SJSA1 (cell line): ENCODE data around the gene LSM12. TPM values are rescaled to one million over a fixed set of nuclear protein-coding genes. Genes with fewer than 3 reads are reported as not detected.

Experiments used
- DNase-seq, 2 experiments: peaks; one replicate each; pipeline ENCODE4 v3.0.0-alpha.2; 2015 to 2020; ENCODE audit warnings: low spot score in 2 of 2, low read depth in 1 of 2
- H3K27ac ChIP-seq: fragments of 250-450 bp; sonication (Bioruptor Pico); 2 replicates; pipeline ENCODE4 v1.5.1; 2020; ENCODE audit warnings: mild to moderate bottlenecking, moderate library complexity
- H3K27me3 ChIP-seq: fragments of 250-450 bp; sonication (Bioruptor Pico); replicated peaks from 2 replicates; pipeline ENCODE4 v1.5.1; 2020; ENCODE audit warnings: mild to moderate bottlenecking, moderate library complexity
- H3K36me3 ChIP-seq: fragments of 250-450 bp; sonication (Bioruptor Pico); 2 replicates; pipeline ENCODE4 v1.5.1; 2020; ENCODE audit warnings: mild to moderate bottlenecking
- H3K4me1 ChIP-seq: fragments of 250-450 bp; sonication (Bioruptor Pico); replicated peaks from 2 replicates; pipeline ENCODE4 v1.6.1; 2021; ENCODE audit warnings: mild to moderate bottlenecking
- H3K4me3 ChIP-seq: fragments of 250-450 bp; sonication (Bioruptor Pico); 2 replicates; pipeline ENCODE4 v1.5.1; 2020; ENCODE audit warnings: mild to moderate bottlenecking
- H3K9me3 ChIP-seq: fragments of 250-450 bp; sonication (Bioruptor Pico); replicated peaks from 2 replicates; pipeline ENCODE4 v1.5.1; 2020; ENCODE audit warnings: mild to moderate bottlenecking
- total RNA-seq: library from RNA; depleted of rRNA; stranded (reverse); fragments of >200 nt; shearing (Covaris generic); gene quantifications from 2 replicates; pipeline ENCODE4 v1.2.3, GENCODE V29; 2014; rRNA removed

LSM12 gene
- total RNA-seq = 44.0 and 69.7 TPM in 2 replicates

GRCh38 chr17:44066204-44066930 is at the start of gene LSM12:
LSM12 (minus strand) TSS chr17:44066671; CDS start chr17:44066587, 84 bp downstream.
- H3K9me3 ChIP-seq = no peaks in the 10 kb centered on the region
- DNase-seq = peak; percentile 96
- H3K36me3 ChIP-seq = peaks cover 38% of the 10 kb centered on the region
- no peaks in the 10 kb centered on the region for H3K27me3 ChIP-seq
- peak within 1 kb of the TSS; percentile 81 for H3K4me3 ChIP-seq
- H3K27ac ChIP-seq = peak within 1 kb of the TSS; percentile 89
- H3K4me1 ChIP-seq = peaks cover 24% of the 10 kb centered on the region

GRCh38 chr17:44115585-44116415 is 49.3 kb upstream of the LSM12 start:
- DNase-seq = peak; percentile 81 to 83
- no peak overlapping the region for H3K4me3 ChIP-seq
- H3K9me3 ChIP-seq = no peaks in the 10 kb centered on the region
- H3K4me1 ChIP-seq = peaks cover 22% of the 10 kb centered on the region
- H3K27ac ChIP-seq = no peak overlapping the region
- peaks cover 6% of the 10 kb centered on the region for H3K36me3 ChIP-seq
- no peaks in the 10 kb centered on the region for H3K27me3 ChIP-seq

GRCh38 chr17:44113868-44114840 is 47.7 kb upstream of the LSM12 start:
- Histone ChIP-seq H3K9me3 (no peaks in the 10 kb centered on the region), H3K27me3 (no peaks in the 10 kb centered on the region), H3K27ac (no peak overlapping the region), H3K4me1 (peaks cover 39% of the 10 kb centered on the region), H3K36me3 (peaks cover 14% of the 10 kb centered on the region), H3K4me3 (no peak overlapping the region)
- no peak for DNase-seq

DNA sequence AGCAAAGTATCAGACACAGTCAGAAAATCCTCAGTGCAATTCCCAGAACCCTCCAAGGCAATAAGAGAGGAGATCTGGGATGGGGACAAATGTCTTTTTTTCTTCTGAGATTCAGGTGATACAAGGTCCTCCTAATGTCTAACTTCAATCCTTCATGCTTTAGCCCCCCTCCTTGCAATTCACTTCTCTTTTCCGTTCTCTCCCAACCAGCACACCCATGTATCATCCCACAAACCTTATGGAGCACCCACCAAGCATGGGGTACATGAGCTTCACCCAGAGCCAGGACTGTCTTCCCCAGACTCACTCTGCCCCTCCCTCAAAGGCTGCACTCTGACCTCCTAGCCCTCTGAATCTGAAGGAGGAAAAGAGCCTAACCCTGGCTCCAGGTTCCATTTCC is 46.9 kb upstream of the LSM12 start:
- Histone ChIP-seq H3K27ac (no peak overlapping the region), H3K27me3 (no peaks in the 10 kb centered on the region), H3K9me3 (no peaks in the 10 kb centered on the region), H3K4me3 (no peak overlapping the region), H3K4me1 (peaks cover 45% of the 10 kb centered on the region), H3K36me3 (peaks cover 17% of the 10 kb centered on the region)
- no peak for DNase-seq

DNA sequence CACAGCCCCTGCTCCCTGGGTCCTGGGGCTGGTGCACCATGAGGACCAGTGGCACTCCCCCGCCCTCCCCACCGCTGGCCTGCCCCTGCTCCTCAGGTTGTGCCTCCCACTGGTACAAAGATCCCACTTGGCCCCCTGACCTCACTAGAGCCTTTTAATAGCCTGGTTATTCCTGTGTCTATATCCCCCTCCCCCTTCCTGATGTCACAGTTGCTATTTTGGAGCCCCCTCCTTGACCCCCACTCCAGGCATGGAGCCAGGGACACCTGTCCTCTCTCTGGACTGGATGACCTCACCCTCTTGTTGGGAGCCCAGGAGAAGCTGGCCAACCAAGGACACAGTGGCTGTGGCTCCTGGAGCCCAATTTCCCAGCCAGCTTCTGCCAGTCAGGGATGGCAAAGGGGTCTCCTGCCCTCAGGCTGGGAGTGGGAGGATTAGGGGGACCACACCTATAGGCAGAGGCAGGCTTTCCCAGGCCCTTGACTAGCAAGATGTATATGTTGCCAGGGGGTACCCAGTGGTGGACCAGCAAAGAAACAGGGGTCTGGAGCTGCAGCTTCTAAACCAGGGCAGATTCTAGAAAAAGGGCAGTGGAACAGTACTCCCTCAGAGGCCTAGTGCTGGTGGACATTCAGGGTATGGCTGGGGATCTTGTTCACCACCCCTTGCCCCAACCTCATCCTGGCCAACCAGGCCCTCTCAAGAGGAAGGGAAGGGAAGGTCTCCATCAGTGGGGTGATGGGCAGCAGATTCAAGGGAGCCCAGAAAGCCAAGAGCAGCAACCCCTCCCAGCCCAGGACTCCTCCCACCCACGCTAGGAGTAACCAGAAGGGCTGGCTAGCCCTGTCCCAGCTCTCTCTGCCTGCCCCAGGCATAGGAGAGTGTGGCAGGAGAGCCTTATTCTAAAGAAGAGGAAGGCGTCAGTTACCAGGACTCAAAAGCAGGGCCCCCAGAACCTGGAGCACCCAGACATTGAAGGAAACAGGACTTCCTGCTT is 46.1 kb upstream of the LSM12 start:
- Histone ChIP-seq H3K9me3 (no peaks in the 10 kb centered on the region), H3K36me3 (peaks cover 17% of the 10 kb centered on the region), H3K4me1 (peaks cover 53% of the 10 kb centered on the region), H3K27ac (no peak overlapping the region), H3K4me3 (no peak overlapping the region), H3K27me3 (no peaks in the 10 kb centered on the region)
- DNase-seq = no peak

- peaks cover 61% of the 10 kb centered on the region for H3K4me1 ChIP-seq
- no peaks in the 10 kb centered on the region for H3K27me3 ChIP-seq
- H3K9me3 ChIP-seq = no peaks in the 10 kb centered on the region
- no peak for DNase-seq
- no peak overlapping the region for H3K27ac ChIP-seq
- peaks cover 22% of the 10 kb centered on the region for H3K36me3 ChIP-seq
- H3K4me3 ChIP-seq = no peak overlapping the region
Measured at GRCh38 chr17:44111777-44112176, 45.3 kb upstream of the LSM12 start.

- Histone ChIP-seq H3K27ac (peak overlapping the region; percentile 11), H3K4me3 (peak overlapping the region; percentile 44), H3K27me3 (no peaks in the 10 kb centered on the region), H3K4me1 (peaks cover 63% of the 10 kb centered on the region), H3K9me3 (no peaks in the 10 kb centered on the region), H3K36me3 (peaks cover 23% of the 10 kb centered on the region)
- DNase-seq = peak; percentile 99 to 100
Measured at GRCh38 chr17:44110823-44111633, 44.6 kb upstream of the LSM12 start.

GRCh38 chr17:44110011-44110686 is 43.7 kb upstream of the LSM12 start:
- Histone ChIP-seq H3K4me3 (peak overlapping the region; percentile 44), H3K9me3 (no peaks in the 10 kb centered on the region), H3K4me1 (peaks cover 56% of the 10 kb centered on the region), H3K27me3 (no peaks in the 10 kb centered on the region), H3K27ac (peak overlapping the region; percentile 11), H3K36me3 (peaks cover 28% of the 10 kb centered on the region)
- no peak for DNase-seq

DNA sequence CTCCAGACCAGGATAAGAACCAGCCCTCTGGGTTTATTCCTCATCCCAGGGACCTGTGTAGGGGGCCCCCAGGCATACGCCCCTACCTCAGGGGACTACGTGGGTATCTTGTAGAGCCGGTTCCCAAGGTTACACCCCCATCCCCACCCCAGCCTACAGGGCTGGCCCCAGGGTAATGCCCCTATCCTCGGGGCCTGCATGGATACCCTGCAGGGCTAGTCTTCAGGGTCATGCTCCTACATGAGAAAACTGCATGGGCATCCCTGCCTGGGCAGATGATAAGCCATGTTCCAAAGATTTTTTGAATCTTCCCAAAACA is 42.8 kb upstream of the LSM12 start:
- Histone ChIP-seq H3K36me3 (peaks cover 35% of the 10 kb centered on the region), H3K4me1 (peaks cover 54% of the 10 kb centered on the region), H3K27me3 (no peaks in the 10 kb centered on the region), H3K27ac (peak overlapping the region; percentile 38), H3K9me3 (no peaks in the 10 kb centered on the region), H3K4me3 (peak overlapping the region; percentile 44)
- no peak for DNase-seq

DNA sequence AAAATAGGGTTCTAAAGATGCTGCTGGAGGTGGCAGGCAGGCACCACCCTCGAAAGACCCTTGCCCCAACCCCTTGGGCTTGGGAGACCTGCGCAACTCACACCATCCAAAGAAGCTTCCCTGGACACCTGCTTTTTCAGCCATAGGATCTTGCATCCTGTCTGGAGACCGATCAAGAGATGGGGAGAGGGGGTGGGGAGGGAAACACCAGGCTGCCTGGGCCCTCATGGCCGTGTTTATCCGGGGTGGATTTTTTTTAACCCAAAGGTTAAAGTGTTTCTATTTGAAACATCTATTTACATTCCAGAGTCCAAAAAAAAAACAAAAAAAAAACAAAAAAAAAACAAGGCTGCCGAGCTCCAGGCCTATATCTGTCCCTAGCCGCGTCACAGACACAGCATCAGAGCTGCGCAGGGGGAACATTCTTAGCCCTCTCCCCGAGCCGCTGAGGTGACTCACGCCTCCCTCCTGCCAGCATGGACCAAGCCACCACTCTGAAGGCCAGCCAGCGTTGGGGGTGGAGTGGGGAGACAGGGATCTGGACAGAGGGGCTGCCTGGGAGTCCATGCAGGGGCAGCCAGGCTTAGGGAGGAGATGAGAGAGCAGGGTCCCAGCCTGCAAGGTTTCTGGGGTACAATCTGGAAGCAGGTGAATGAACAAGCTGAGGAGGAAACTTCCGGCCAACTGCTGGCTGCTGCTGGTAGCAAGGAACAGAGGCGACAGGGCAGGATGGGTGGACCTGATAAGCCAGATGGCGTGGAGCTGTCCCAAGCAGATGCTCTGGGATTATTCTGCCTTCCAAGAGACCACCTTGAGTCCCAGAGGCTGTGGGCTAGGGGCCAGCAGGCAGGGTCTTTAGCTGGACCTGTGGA is 42.2 kb upstream of the LSM12 start:
- DNase-seq = peak; percentile 99
- Histone ChIP-seq H3K9me3 (no peaks in the 10 kb centered on the region), H3K27ac (peak overlapping the region; percentile 59), H3K36me3 (peaks cover 38% of the 10 kb centered on the region), H3K27me3 (no peaks in the 10 kb centered on the region), H3K4me3 (peak overlapping the region; percentile 44), H3K4me1 (peaks cover 54% of the 10 kb centered on the region)

DNA sequence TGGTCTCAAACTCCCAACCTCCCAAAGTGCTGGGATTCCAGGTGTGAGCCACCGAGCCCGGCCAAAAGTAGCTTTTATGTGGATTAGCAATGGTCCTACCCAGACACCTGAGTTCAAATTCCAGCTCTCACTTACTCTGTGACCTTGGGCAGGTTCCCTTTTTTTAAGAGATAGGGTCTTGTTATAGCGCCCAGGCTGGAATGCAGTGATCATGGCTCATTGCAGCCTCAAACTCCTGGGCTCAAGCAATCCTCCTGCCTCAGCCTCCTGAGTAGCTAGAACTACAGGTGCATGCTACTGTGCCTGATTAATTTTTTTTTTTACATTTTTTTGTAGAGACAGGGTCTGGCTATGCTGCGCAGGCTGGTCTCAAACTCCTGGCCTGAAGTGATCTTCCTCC is 40.3 kb upstream of the LSM12 start:
- peaks cover 51% of the 10 kb centered on the region for H3K36me3 ChIP-seq
- no peaks in the 10 kb centered on the region for H3K27me3 ChIP-seq
- no peak overlapping the region for H3K4me3 ChIP-seq
- H3K4me1 ChIP-seq = peaks cover 67% of the 10 kb centered on the region
- no peak for DNase-seq
- H3K9me3 ChIP-seq = no peaks in the 10 kb centered on the region
- no peak overlapping the region for H3K27ac ChIP-seq
